HCT116 (cell line): Measurements from ENCODE around the gene TMEM266. TPM values are rescaled to one million over a fixed set of nuclear protein-coding genes. Genes with fewer than 3 reads are reported as not detected.

Source experiments
- ATAC-seq: fragments of 200-7000 bp; cut with Tn5 transposase; 2 replicates; pipeline ENCODE4 v1.9.1; 2020; ENCODE audit warnings: mild to moderate bottlenecking, moderate library complexity
- BruUV-seq: library from RNA; stranded (reverse); fragments of 400-500 nt; replicated peaks from 2 replicates; lab custom pipeline; 2021; lab: Mats Ljungman, UMichigan
- CTCF ChIA-PET: fragments of 300-600 bp; sonication (Branson Sonifier 250); formaldehyde crosslinking; loops from one replicate; lab custom pipeline; 2021; ENCODE audit warnings: antibody characterized with exemption; lab: Charles Lee
- POLR2A ChIA-PET: fragments of 300-600, 350-600 bp; sonication (Branson Sonifier 250); formaldehyde crosslinking; loops from one replicate; lab custom pipeline; 2021; ENCODE audit warnings: antibody characterized with exemption; lab: Charles Lee
- RAD21 ChIA-PET, 2 experiments: fragments of 300-600 bp; sonication (Branson Sonifier 250); formaldehyde crosslinking; loops; one replicate each; lab custom pipeline; 2023; ENCODE audit warnings: low total read pairs in 2 of 2; ENCODE audit not compliant: uncharacterized antibody in 2 of 2, unreplicated experiment in 2 of 2, low non-redundant PET in 1 of 2; lab: Charles Lee
- DNase-seq: peaks from one replicate; pipeline ENCODE4 v3.0.0-alpha.2; 2010; ENCODE audit warnings: low read depth, low spot score
- H2AFZ ChIP-seq: fragments of 200-600 bp; shearing (Covaris generic), sonication (generic); 2 replicates; pipeline ENCODE4 v1.6.1; 2017; ENCODE audit warnings: low read depth, mixed run types, mixed read lengths, antibody characterized with exemption, low read length; ENCODE audit not compliant: poor library complexity, severe bottlenecking
- H3K27ac ChIP-seq: 2 replicates; pipeline ENCODE4 v1.5.1; 2012; ENCODE audit warnings: low read depth, low read length
- H3K27me3 ChIP-seq: fragments of 200-600 bp; sonication (generic); 2 replicates; pipeline ENCODE4 v1.6.1; 2016; ENCODE audit warnings: mixed run types, low read length, mixed read lengths; ENCODE audit not compliant: insufficient read depth
- H3K36me3 ChIP-seq, 2 experiments: fragments of 200-500 bp in 1 of 2; fragments of 200-600 bp in 1 of 2; sonication (Bioruptor generic) in 1 of 2; sonication (generic) in 1 of 2; 2 replicates each; pipeline versions ENCODE4 v1.5.1 to v1.6.1; 2014 to 2016; ENCODE audit warnings: low read length in 2 of 2, inconsistent platforms in 1 of 2, mixed read lengths in 1 of 2, mixed run types in 1 of 2; ENCODE audit not compliant: insufficient read depth in 2 of 2, control insufficient read depth in 1 of 2
- H3K4me1 ChIP-seq, 2 experiments: fragments of 200-600 bp in 1 of 2; sonication (generic) in 1 of 2; 2 replicates each; pipeline versions ENCODE4 v1.5.1 to v1.6.1; 2012 to 2017; ENCODE audit warnings: low read length in 2 of 2, inconsistent platforms in 1 of 2, mild to moderate bottlenecking in 1 of 2, mixed read lengths in 1 of 2, mixed run types in 1 of 2, moderate library complexity in 1 of 2; ENCODE audit not compliant: insufficient read depth in 2 of 2, control insufficient read depth in 1 of 2
- H3K4me2 ChIP-seq: fragments of 200-600 bp; sonication (generic); 2 replicates; pipeline ENCODE4 v1.6.1; 2017; ENCODE audit warnings: mixed run types, low read length, mixed read lengths
- H3K4me3 ChIP-seq, 2 experiments: fragments of 200-600 bp in 1 of 2; sonication (generic) in 1 of 2; replicated peaks in 1 of 2; 2 replicates each; pipeline ENCODE4 v1.5.1; 2011 to 2016; ENCODE audit warnings: low read length in 2 of 2, control low read depth in 1 of 2, low read depth in 1 of 2, mild to moderate bottlenecking in 1 of 2, mixed read lengths in 1 of 2, mixed run types in 1 of 2
- H3K79me2 ChIP-seq: fragments of 200-600 bp; sonication (generic); 2 replicates; pipeline ENCODE4 v1.6.1; 2017; ENCODE audit warnings: mild to moderate bottlenecking, mixed run types, low read length, moderate library complexity, mixed read lengths; ENCODE audit not compliant: insufficient read depth
- H3K9ac ChIP-seq: fragments of 200-600 bp; sonication (generic); 2 replicates; pipeline ENCODE4 v1.6.1; 2016; ENCODE audit warnings: low read length, mixed read lengths
- H3K9me2 ChIP-seq: fragments of 200-600 bp; sonication (generic), shearing (Covaris generic); 2 replicates; pipeline ENCODE4 v1.6.1; 2017; ENCODE audit warnings: mixed run types, mild to moderate bottlenecking, moderate library complexity; ENCODE audit not compliant: insufficient read depth
- H3K9me3 ChIP-seq, 2 experiments: fragments of 200-500 bp in 1 of 2; fragments of 200-600 bp in 1 of 2; sonication (Bioruptor generic) in 1 of 2; sonication (generic) in 1 of 2; 2 replicates each; pipeline ENCODE4 v1.6.1; 2014 to 2017; ENCODE audit warnings: low read length in 2 of 2, mixed read lengths in 2 of 2, inconsistent platforms in 1 of 2, low read depth in 1 of 2, mild to moderate bottlenecking in 1 of 2, mixed run types in 1 of 2, moderate library complexity in 1 of 2; ENCODE audit not compliant: control insufficient read depth in 1 of 2, insufficient read depth in 1 of 2
- H4K20me1 ChIP-seq: fragments of 200-600 bp; sonication (generic), shearing (Covaris generic); 2 replicates; pipeline ENCODE4 v1.6.1; 2017; ENCODE audit warnings: mixed run types, mild to moderate bottlenecking, moderate library complexity; ENCODE audit not compliant: insufficient read depth
- RAD21 ChIP-seq: IDR thresholded peaks from 2 replicates; pipeline ENCODE4 v1.6.1; 2012; ENCODE audit warnings: low read depth, mild to moderate bottlenecking
- ZFX ChIP-seq: fragments of 450-650 bp; IDR thresholded peaks from 2 replicates; pipeline ENCODE4 v1.6.1; 2017
- intact Hi-C: fragments of 100-400 bp; cut with micrococcal nuclease; formaldehyde crosslinking; loops from 2 replicates; pipeline ENCODE4 v1.10.0; 2022
- total RNA-seq: library from RNA; stranded (reverse); gene quantifications from one replicate; pipeline ENCODE4 v1.2.1, GENCODE V29; 2021; ENCODE audit not compliant: unreplicated experiment
- TF ChIP-seq, protein P1 (sequence below), 3 experiments: fragments of 200-600 bp in 1 of 3; sonication (generic) in 1 of 3; IDR thresholded peaks in 2 of 3; conservative IDR thresholded peaks in 1 of 3; 2 replicates each; pipeline ENCODE4 v1.5.1; 2012 to 2017; ENCODE audit warnings: low read depth in 2 of 3, low read length in 2 of 3, antibody characterized with exemption in 1 of 3, borderline replicate concordance in 1 of 3, control low read depth in 1 of 3, mild to moderate bottlenecking in 1 of 3, mixed read lengths in 1 of 3, mixed run types in 1 of 3, moderate library complexity in 1 of 3; ENCODE audit not compliant: insufficient read depth in 1 of 3
- TF ChIP-seq, protein P2 (sequence below): IDR thresholded peaks from 2 replicates; pipeline ENCODE4 v1.6.1; 2012; ENCODE audit warnings: low read depth

The TMEM266 gene
- total RNA-seq, 1 experiment from 2014 or later: 0.91 TPM

DNA sequence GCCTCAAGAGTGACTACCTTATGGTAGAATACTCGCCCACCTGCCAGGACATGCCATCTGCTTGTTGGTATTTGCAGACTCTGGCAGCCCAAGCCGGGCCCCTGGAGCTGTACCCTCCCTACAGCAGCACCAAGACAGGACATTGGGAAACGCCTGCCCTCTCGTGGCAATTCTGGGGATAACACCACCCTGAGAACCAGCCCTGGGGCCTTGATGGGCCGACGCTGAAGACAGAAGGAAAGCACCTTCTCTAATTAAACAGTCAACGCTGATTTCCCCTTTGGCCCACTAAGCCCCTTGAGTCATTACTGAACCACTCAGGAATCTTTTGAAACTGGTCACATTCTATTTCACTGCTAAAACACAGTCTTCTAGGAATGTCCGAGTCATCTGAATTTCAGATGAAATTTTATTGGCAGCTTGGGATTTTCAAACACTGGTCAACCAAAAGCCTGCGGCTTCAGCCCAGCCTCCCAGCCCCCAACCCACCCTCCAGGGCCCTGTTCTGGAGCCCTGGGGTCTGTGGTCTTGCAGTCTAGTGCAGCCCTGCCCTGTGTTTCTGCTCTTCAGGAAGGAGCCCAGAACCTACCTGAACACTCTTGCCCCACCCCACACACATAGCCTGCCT lies 91.3 kb downstream of the TMEM266 start:
- Histone ChIP-seq H3K27ac (no peak overlapping the region), H3K9me2 (no peaks in the 10 kb centered on the region), H4K20me1 (no peaks in the 10 kb centered on the region), H3K9ac (no peak overlapping the region), H3K4me2 (peak overlapping the region; percentile 10; the same call in 1 of the 2 replicates), H3K4me1 (peaks cover 0 to 18% of the 10 kb centered on the region in 2 experiments; a peak in 2 of 4 replicates), H3K9me3 (no peaks in the 10 kb centered on the region), H3K36me3 (no peaks in the 10 kb centered on the region), H3K27me3 (no peaks in the 10 kb centered on the region), H3K4me3 (no peak overlapping the region), H3K79me2 (no peaks in the 10 kb centered on the region), H2AFZ (peak overlapping the region; percentile 56)
- CTCF ChIA-PET: interaction anchor here (0.5 to 1.9 kb wide), 16 partner anchors 11 to 715 kb away, joined by 3 to 12 read pairs (median 4); no protein-coding TSS in a partner anchor
- ATAC-seq: peak; percentile 92
- intact Hi-C loops: loop anchor here (1.0 kb wide), 1 partner anchor 341 kb away; no protein-coding TSS in a partner anchor
- RAD21 ChIA-PET: interaction anchor here in 1 of 2 experiments (1.0 kb wide), 1 partner anchor 94 kb away, joined by 3 read pairs; no protein-coding TSS in a partner anchor
- DNase-seq: peak; percentile 42
- TF ChIP-seq, protein P1, sequence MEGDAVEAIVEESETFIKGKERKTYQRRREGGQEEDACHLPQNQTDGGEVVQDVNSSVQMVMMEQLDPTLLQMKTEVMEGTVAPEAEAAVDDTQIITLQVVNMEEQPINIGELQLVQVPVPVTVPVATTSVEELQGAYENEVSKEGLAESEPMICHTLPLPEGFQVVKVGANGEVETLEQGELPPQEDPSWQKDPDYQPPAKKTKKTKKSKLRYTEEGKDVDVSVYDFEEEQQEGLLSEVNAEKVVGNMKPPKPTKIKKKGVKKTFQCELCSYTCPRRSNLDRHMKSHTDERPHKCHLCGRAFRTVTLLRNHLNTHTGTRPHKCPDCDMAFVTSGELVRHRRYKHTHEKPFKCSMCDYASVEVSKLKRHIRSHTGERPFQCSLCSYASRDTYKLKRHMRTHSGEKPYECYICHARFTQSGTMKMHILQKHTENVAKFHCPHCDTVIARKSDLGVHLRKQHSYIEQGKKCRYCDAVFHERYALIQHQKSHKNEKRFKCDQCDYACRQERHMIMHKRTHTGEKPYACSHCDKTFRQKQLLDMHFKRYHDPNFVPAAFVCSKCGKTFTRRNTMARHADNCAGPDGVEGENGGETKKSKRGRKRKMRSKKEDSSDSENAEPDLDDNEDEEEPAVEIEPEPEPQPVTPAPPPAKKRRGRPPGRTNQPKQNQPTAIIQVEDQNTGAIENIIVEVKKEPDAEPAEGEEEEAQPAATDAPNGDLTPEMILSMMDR (IDR thresholded peaks at IDR 0.05 in 2 of 3, conservative IDR thresholded peaks at IDR 0.05 in 1 of 3; ENCODE audit: borderline replicate concordance in 1 of 3, insufficient read depth in 1 of 3, low read depth in 2 of 3, low read length in 2 of 3): peak; percentile 70 to 90 (median 84)
- TF ChIP-seq, protein P2, sequence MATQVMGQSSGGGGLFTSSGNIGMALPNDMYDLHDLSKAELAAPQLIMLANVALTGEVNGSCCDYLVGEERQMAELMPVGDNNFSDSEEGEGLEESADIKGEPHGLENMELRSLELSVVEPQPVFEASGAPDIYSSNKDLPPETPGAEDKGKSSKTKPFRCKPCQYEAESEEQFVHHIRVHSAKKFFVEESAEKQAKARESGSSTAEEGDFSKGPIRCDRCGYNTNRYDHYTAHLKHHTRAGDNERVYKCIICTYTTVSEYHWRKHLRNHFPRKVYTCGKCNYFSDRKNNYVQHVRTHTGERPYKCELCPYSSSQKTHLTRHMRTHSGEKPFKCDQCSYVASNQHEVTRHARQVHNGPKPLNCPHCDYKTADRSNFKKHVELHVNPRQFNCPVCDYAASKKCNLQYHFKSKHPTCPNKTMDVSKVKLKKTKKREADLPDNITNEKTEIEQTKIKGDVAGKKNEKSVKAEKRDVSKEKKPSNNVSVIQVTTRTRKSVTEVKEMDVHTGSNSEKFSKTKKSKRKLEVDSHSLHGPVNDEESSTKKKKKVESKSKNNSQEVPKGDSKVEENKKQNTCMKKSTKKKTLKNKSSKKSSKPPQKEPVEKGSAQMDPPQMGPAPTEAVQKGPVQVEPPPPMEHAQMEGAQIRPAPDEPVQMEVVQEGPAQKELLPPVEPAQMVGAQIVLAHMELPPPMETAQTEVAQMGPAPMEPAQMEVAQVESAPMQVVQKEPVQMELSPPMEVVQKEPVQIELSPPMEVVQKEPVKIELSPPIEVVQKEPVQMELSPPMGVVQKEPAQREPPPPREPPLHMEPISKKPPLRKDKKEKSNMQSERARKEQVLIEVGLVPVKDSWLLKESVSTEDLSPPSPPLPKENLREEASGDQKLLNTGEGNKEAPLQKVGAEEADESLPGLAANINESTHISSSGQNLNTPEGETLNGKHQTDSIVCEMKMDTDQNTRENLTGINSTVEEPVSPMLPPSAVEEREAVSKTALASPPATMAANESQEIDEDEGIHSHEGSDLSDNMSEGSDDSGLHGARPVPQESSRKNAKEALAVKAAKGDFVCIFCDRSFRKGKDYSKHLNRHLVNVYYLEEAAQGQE: no peak
- no peak for TF ChIP-seq ZFX
- TF ChIP-seq RAD21: peak; percentile 74
- POLR2A ChIA-PET: no interaction called here
- BruUV-seq: no TSS peak
